ENCODE results near the gene NOX3. TPM values are rescaled to one million over a fixed set of nuclear protein-coding genes. Genes with fewer than 3 reads are reported as not detected.

Gene NOX3
- total and polyA plus RNA-seq, 2 of the 8 experiments (the other 6 are each of a cell fraction or from before 2014, with no cell fraction given), result not detected

GRCh38 chr6:155402656-155403304 lies 52.9 kb downstream of the NOX3 start (continued):
- TF ChIP-seq CHD7 (IDR thresholded peaks at IDR 0.05; ENCODE audit: insufficient replicate concordance, low read length), result no peak
- TF ChIP-seq CBX5 (IDR thresholded peaks at IDR 0.05; ENCODE audit: low read depth, low read length), result no peak
- TF ChIP-seq SIRT6 (IDR thresholded peaks at IDR 0.05; ENCODE audit: low read length), result no peak
